Measurements from ENCODE around the gene ANXA6. TPM values are rescaled to one million over a fixed set of nuclear protein-coding genes. Genes with fewer than 3 reads are reported as not detected.

The ANXA6 gene
- total and polyA plus RNA-seq, 2 donors from 2014 or later, result 107 to 183 TPM

DNA sequence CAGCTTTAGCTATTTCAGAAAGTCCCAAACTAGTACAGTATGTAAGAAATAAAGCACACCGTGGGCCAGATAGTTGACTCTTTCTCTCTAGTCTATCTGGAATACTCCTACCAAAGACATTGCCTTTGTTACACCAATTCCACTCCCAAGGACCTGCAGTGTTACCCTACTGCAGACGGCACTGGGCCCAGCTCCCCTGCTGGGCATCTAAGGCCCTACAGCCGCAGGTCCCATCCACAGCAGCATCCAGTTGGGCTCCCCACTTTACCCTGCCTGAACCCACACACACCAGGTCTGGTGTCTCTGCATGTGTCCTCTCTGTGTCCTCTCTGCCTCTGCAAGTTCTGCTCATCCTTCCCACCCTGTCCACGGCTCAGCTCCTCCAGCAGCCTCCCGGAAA, 99.3 kb downstream of the ANXA6 start:
- no peak overlapping the region for H3K27ac ChIP-seq (ENCODE audit: low read depth in 2 of 2, low read length in 2 of 2)
- intact Hi-C loops (cut with DNase I), result no loop called here
- TF ChIP-seq, protein P1, sequence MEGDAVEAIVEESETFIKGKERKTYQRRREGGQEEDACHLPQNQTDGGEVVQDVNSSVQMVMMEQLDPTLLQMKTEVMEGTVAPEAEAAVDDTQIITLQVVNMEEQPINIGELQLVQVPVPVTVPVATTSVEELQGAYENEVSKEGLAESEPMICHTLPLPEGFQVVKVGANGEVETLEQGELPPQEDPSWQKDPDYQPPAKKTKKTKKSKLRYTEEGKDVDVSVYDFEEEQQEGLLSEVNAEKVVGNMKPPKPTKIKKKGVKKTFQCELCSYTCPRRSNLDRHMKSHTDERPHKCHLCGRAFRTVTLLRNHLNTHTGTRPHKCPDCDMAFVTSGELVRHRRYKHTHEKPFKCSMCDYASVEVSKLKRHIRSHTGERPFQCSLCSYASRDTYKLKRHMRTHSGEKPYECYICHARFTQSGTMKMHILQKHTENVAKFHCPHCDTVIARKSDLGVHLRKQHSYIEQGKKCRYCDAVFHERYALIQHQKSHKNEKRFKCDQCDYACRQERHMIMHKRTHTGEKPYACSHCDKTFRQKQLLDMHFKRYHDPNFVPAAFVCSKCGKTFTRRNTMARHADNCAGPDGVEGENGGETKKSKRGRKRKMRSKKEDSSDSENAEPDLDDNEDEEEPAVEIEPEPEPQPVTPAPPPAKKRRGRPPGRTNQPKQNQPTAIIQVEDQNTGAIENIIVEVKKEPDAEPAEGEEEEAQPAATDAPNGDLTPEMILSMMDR (IDR thresholded peaks at IDR 0.05; ENCODE audit: borderline replicate concordance, extremely low read depth, insufficient read depth), result no peak
- FAIRE-seq (no peak), DNase-seq (no peak)
- no peak overlapping the region for H3K4me3 ChIP-seq (ENCODE audit: low read length in 3 of 3)
- H3K36me3 ChIP-seq (ENCODE audit: control insufficient read depth in 2 of 3, insufficient read depth in 3 of 3, low read length in 3 of 3), result peaks cover 0 to 81% (median 45%) of the 10 kb centered on the region in 3 donors
- H3K9ac ChIP-seq (ENCODE audit: low read length in 3 of 3), result no peak overlapping the region
- no peaks in the 10 kb centered on the region for H3K27me3 ChIP-seq (ENCODE audit: control insufficient read depth, insufficient read depth, low read length)
- H3K4me1 ChIP-seq (ENCODE audit: control insufficient read depth in 2 of 3, insufficient read depth in 2 of 3, low read depth in 1 of 3, low read length in 3 of 3), result peaks cover 0 to 35% (median 31%) of the 10 kb centered on the region in 3 donors
- no peaks in the 10 kb centered on the region for H3K9me3 ChIP-seq (ENCODE audit: control insufficient read depth in 2 of 3, insufficient read depth in 1 of 3, low read length in 3 of 3)

DNA sequence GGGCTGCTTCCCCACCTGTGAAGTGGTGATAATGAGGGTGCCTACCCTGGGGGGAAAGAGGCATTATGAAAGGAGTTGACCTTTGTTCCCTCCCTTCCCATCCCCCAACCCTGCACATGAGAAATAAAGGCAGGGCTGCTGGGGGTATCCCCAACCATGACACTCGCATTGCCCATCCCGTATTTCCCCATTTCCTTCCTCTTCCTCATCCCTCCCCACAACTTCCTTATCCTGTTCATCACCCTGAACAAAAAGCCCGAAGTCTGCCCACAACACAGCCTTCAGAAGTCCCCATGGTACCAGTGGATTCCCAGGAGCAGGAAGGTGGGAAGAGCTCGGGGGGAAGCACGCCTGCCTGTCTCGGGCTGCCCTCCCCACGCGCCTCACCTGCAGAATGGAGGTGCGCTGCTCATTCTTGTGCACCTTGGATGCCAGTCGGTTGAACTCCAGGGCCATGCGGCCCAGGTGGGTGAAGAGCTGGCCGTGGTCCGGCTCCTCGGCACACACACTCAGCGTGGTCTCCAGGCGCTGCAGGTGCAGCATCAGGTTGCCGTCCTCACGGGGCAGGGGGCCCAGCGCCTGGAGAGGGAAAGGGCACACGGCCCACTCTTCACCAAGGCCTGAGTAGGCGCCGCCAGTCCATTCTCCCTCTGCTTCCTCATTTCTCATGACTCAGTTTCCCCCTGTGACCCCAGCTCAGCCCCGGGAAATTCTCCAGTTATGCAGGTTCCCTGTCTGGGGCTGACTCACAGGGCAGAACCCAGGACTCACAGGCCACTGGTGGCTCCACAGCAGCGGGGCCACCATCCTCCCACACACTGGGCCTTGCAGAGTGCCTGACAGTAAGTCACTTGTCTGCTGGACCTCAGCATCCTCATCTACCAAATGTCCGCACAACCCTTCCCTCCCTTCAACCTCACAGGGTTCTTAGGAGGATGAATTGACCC, 100.9 kb downstream of the ANXA6 start:
- TF ChIP-seq, protein P1 (IDR thresholded peaks at IDR 0.05; ENCODE audit: borderline replicate concordance, extremely low read depth, insufficient read depth), result no peak
- no peak overlapping the region for H3K4me3 ChIP-seq (ENCODE audit: low read length in 3 of 3)
- no peaks in the 10 kb centered on the region for H3K9me3 ChIP-seq (ENCODE audit: control insufficient read depth in 2 of 3, insufficient read depth in 1 of 3, low read length in 3 of 3)
- intact Hi-C loops (cut with DNase I), result no loop called here
- FAIRE-seq (no peak), DNase-seq (no peak)
- no peaks in the 10 kb centered on the region for H3K27me3 ChIP-seq (ENCODE audit: control insufficient read depth, insufficient read depth, low read length)
- H3K27ac ChIP-seq (ENCODE audit: low read depth in 2 of 2, low read length in 2 of 2), result no peak overlapping the region
- no peak overlapping the region for H3K9ac ChIP-seq (ENCODE audit: low read length in 3 of 3)
- H3K36me3 ChIP-seq (ENCODE audit: control insufficient read depth in 2 of 3, insufficient read depth in 3 of 3, low read length in 3 of 3), result peaks cover 0 to 70% (median 36%) of the 10 kb centered on the region in 3 donors
- peaks cover 0 to 27% (median 26%) of the 10 kb centered on the region in 3 donors for H3K4me1 ChIP-seq (ENCODE audit: control insufficient read depth in 2 of 3, insufficient read depth in 2 of 3, low read depth in 1 of 3, low read length in 3 of 3)

DNA sequence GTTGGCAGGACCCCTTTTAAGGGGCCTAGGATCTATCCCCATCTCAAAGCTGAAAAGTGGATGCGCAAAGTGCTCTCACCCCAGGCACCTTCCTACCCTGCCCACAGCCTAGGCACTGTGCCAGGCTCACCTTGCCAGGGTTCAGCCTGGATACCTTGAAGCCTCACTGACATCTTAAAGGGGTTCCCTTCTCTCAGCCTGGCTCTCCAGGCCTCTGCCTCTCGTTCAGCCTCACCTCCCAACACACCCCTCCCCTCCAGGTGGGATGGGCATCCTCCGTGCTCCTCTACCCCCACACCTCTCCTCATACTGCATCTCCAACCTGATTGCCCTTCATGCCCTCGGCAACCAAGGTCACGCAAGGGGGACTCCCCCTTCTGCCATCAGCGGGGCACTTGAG, 102.2 kb downstream of the ANXA6 start:
- Histone ChIP-seq H3K27me3 (ENCODE audit: control insufficient read depth, insufficient read depth, low read length) (no peaks in the 10 kb centered on the region), H3K4me1 (ENCODE audit: control insufficient read depth in 2 of 3, insufficient read depth in 2 of 3, low read depth in 1 of 3, low read length in 3 of 3) (peaks cover 0 to 22% (median 20%) of the 10 kb centered on the region in 3 donors), H3K4me3 (ENCODE audit: low read length in 3 of 3) (no peak overlapping the region), H3K36me3 (ENCODE audit: control insufficient read depth in 2 of 3, insufficient read depth in 3 of 3, low read length in 3 of 3) (peaks cover 4 to 67% (median 36%) of the 10 kb centered on the region in 3 donors), H3K27ac (ENCODE audit: low read depth in 2 of 2, low read length in 2 of 2) (peak overlapping the region in 1 of 2 donors; percentile 15), H3K9ac (ENCODE audit: low read length in 3 of 3) (no peak overlapping the region), H3K9me3 (ENCODE audit: control insufficient read depth in 2 of 3, insufficient read depth in 1 of 3, low read length in 3 of 3) (no peaks in the 10 kb centered on the region)
- FAIRE-seq (no peak), DNase-seq (no peak)
- intact Hi-C loops (cut with DNase I), result no loop called here
- TF ChIP-seq, protein P1 (IDR thresholded peaks at IDR 0.05; ENCODE audit: borderline replicate concordance, extremely low read depth, insufficient read depth), result no peak

All from kidney (tissue), 14 donors.